Liver (tissue), 9 donors: ENCODE measurements around the gene ATP6V0A4. TPM values are rescaled to one million over a fixed set of nuclear protein-coding genes. Genes with fewer than 3 reads are reported as not detected.
"Not testable (repeated sequence)": the region's sequence is repeated elsewhere in the genome, so short reads cannot be mapped to it uniquely, and the experiment has no call there.

Source experiments
- DNase-seq: peaks from one replicate; pipeline ENCODE4 v3.0.0-alpha.2; 2017; ENCODE audit warnings: low spot score
- H3K27ac ChIP-seq, 2 donors: one replicate each; pipeline ENCODE4 v1.7.0; 2013; ENCODE audit warnings: inconsistent platforms in 2 of 2, low read length in 2 of 2, control low read depth in 1 of 2, low read depth in 1 of 2, mild to moderate bottlenecking in 1 of 2
- H3K27me3 ChIP-seq, 4 donors: one replicate each; pipeline versions ENCODE4 v1.6.1 to v1.7.0; 2013; ENCODE audit warnings: low read length in 3 of 4, inconsistent platforms in 1 of 4, mild to moderate bottlenecking in 1 of 4, moderate library complexity in 1 of 4; ENCODE audit not compliant: control insufficient read depth in 4 of 4, insufficient read depth in 4 of 4
- H3K36me3 ChIP-seq, 4 donors: one replicate each; pipeline versions ENCODE4 v1.6.1 to v1.7.0; 2013; ENCODE audit warnings: low read length in 3 of 4, mild to moderate bottlenecking in 3 of 4, low read depth in 1 of 4, moderate library complexity in 1 of 4; ENCODE audit not compliant: control insufficient read depth in 4 of 4, insufficient read depth in 3 of 4
- H3K4me1 ChIP-seq, 4 donors: one replicate each; pipeline versions ENCODE4 v1.6.1 to v1.7.0; 2013; ENCODE audit warnings: low read length in 3 of 4, mild to moderate bottlenecking in 3 of 4, moderate library complexity in 1 of 4; ENCODE audit not compliant: control insufficient read depth in 4 of 4, insufficient read depth in 4 of 4
- H3K4me3 ChIP-seq, 3 donors: one replicate each; pipeline versions ENCODE4 v1.6.1 to v1.7.0; 2013; ENCODE audit warnings: low read length in 3 of 3, control low read depth in 1 of 3, low read depth in 1 of 3, mild to moderate bottlenecking in 1 of 3
- H3K9ac ChIP-seq, 2 donors: one replicate each; pipeline ENCODE4 v1.7.0; 2013; ENCODE audit warnings: low read length in 2 of 2, mild to moderate bottlenecking in 2 of 2, moderate library complexity in 2 of 2, control low read depth in 1 of 2, low read depth in 1 of 2
- H3K9me3 ChIP-seq, 4 donors: one replicate each; pipeline versions ENCODE4 v1.6.1 to v1.7.0; 2013; ENCODE audit warnings: low read length in 3 of 4; ENCODE audit not compliant: control insufficient read depth in 4 of 4
- ATF3 ChIP-seq: IDR thresholded peaks from 2 replicates; pipeline ENCODE4 v1.6.1; 2016; ENCODE audit warnings: antibody characterized with exemption
- EGR1 ChIP-seq, 2 donors: IDR thresholded peaks; 2 replicates each; pipeline ENCODE4 v1.6.1; 2016 to 2018; ENCODE audit warnings: antibody characterized with exemption in 2 of 2, low read depth in 2 of 2
- FOXA1 ChIP-seq: IDR thresholded peaks from 2 replicates; pipeline ENCODE4 v1.6.1; 2016; ENCODE audit warnings: antibody characterized with exemption
- FOXA2 ChIP-seq: IDR thresholded peaks from 2 replicates; pipeline ENCODE4 v1.6.1; 2016; ENCODE audit warnings: antibody characterized with exemption
- GABPA ChIP-seq, 2 donors: IDR thresholded peaks in 1 of 2; conservative IDR thresholded peaks in 1 of 2; 2 replicates each; pipeline ENCODE4 v1.6.1; 2016; ENCODE audit warnings: antibody characterized with exemption in 2 of 2, mild to moderate bottlenecking in 1 of 2, moderate library complexity in 1 of 2
- HNF4A ChIP-seq, 2 donors: conservative IDR thresholded peaks; 2 replicates each; pipeline ENCODE4 v1.6.1; 2016; ENCODE audit warnings: antibody characterized with exemption in 2 of 2, mild to moderate bottlenecking in 2 of 2
- HNF4G ChIP-seq: IDR thresholded peaks from 2 replicates; pipeline ENCODE4 v1.6.1; 2016; ENCODE audit warnings: antibody characterized with exemption
- JUND ChIP-seq, 2 donors: IDR thresholded peaks; 2 replicates each; pipeline ENCODE4 v1.6.1; 2016; ENCODE audit warnings: antibody characterized with exemption in 2 of 2
- MAX ChIP-seq: IDR thresholded peaks from 2 replicates; pipeline ENCODE4 v1.6.1; 2016; ENCODE audit warnings: antibody characterized with exemption
- NR2F2 ChIP-seq: IDR thresholded peaks from 2 replicates; pipeline ENCODE4 v1.6.1; 2016; ENCODE audit warnings: antibody characterized with exemption
- RAD21 ChIP-seq, 2 donors: IDR thresholded peaks; 2 replicates each; pipeline ENCODE4 v1.6.1; 2016; ENCODE audit warnings: antibody characterized with exemption in 2 of 2, mild to moderate bottlenecking in 2 of 2
- SP1 ChIP-seq: IDR thresholded peaks from 2 replicates; pipeline ENCODE4 v1.6.1; 2018; ENCODE audit warnings: antibody characterized with exemption, mild to moderate bottlenecking
- TAF1 ChIP-seq: conservative IDR thresholded peaks from 2 replicates; pipeline ENCODE4 v1.6.1; 2016; ENCODE audit warnings: antibody characterized with exemption, mild to moderate bottlenecking
- YY1 ChIP-seq: IDR thresholded peaks from 2 replicates; pipeline ENCODE4 v1.6.1; 2016; ENCODE audit warnings: antibody characterized with exemption, mild to moderate bottlenecking
- ZBTB33 ChIP-seq: IDR thresholded peaks from 2 replicates; pipeline ENCODE4 v1.6.1; 2016; ENCODE audit warnings: antibody characterized with exemption
- WGBS: extraction: QIAGEN DNeasy Blood & Tissue Kit; methylation state at CpG from one replicate; pipeline ENCODE4 v1.1.7; 2013; 5-methylcytosine and 5-hydroxymethylcytosine counted together
- polyA plus RNA-seq, 2 donors: library from polyadenylated mRNA; stranded (reverse) in 1 of 2; unstranded in 1 of 2; fragments of 200-250 nt in 1 of 2; fragments of >200 nt in 1 of 2; fragmentation: Nextera tagmentation in 1 of 2; extraction: Ambion mirVana in 1 of 2; gene quantifications; one replicate each; pipeline versions ENCODE4 v1.2.1 to v1.2.3, GENCODE V29; 2013 to 2015
- total RNA-seq, 2 donors: library from RNA; depleted of rRNA; stranded (reverse); fragments of >200 nt; gene quantifications; one replicate each; pipeline ENCODE4 v1.2.3, GENCODE V29; 2014
- TF ChIP-seq, protein P1 (sequence below): fragments of 150-350 bp; IDR thresholded peaks from 2 replicates; pipeline ENCODE4 v1.5.1; 2017; ENCODE audit warnings: improper control_type of control experiment, low read depth, low read length; ENCODE audit not compliant: missing input control
- TF ChIP-seq, protein P2 (sequence below): IDR thresholded peaks from 2 replicates; pipeline ENCODE4 v1.6.1; 2016; ENCODE audit warnings: antibody characterized with exemption, mild to moderate bottlenecking
- donor health status: healthy.
- donor health status: healthy.
- donor health status: healthy.
- donor health status: healthy.
- donor health status: healthy.

The ATP6V0A4 gene
- total and polyA plus RNA-seq, 4 donors = not detected

- peaks cover 0 to 4% (median 0%) of the 10 kb centered on the region in 4 donors for H3K27me3 ChIP-seq
- H3K9ac ChIP-seq = no peak overlapping the region
- no peaks in the 10 kb centered on the region for H3K9me3 ChIP-seq
- DNase-seq = no peak
- no peak overlapping the region for H3K27ac ChIP-seq
- no peaks in the 10 kb centered on the region for H3K36me3 ChIP-seq
- no peak for TF ChIP-seq HNF4G
- no peak for TF ChIP-seq ZBTB33
- no peak for TF ChIP-seq GABPA (IDR thresholded peaks at IDR 0.05 in 1 of 2, conservative IDR thresholded peaks at IDR 0.05 in 1 of 2)
- no peak for TF ChIP-seq EGR1 (IDR thresholded peaks at IDR 0.05; ENCODE audit: low read depth in 2 of 2)
- TF ChIP-seq TAF1 = no peak
- TF ChIP-seq YY1 = no peak
- TF ChIP-seq ATF3 = no peak
- TF ChIP-seq HNF4A (conservative IDR thresholded peaks at IDR 0.05) = no peak
- no peak for TF ChIP-seq NR2F2
- no peak for TF ChIP-seq JUND (IDR thresholded peaks at IDR 0.05)
- no peak for TF ChIP-seq RAD21 (IDR thresholded peaks at IDR 0.05)
- TF ChIP-seq, protein P1, sequence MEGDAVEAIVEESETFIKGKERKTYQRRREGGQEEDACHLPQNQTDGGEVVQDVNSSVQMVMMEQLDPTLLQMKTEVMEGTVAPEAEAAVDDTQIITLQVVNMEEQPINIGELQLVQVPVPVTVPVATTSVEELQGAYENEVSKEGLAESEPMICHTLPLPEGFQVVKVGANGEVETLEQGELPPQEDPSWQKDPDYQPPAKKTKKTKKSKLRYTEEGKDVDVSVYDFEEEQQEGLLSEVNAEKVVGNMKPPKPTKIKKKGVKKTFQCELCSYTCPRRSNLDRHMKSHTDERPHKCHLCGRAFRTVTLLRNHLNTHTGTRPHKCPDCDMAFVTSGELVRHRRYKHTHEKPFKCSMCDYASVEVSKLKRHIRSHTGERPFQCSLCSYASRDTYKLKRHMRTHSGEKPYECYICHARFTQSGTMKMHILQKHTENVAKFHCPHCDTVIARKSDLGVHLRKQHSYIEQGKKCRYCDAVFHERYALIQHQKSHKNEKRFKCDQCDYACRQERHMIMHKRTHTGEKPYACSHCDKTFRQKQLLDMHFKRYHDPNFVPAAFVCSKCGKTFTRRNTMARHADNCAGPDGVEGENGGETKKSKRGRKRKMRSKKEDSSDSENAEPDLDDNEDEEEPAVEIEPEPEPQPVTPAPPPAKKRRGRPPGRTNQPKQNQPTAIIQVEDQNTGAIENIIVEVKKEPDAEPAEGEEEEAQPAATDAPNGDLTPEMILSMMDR = no peak
- TF ChIP-seq FOXA2 = no peak
- H3K4me1 ChIP-seq = no peaks in the 10 kb centered on the region
- no peak overlapping the region for H3K4me3 ChIP-seq
- 74% methylated on average over 7 of the region's 7 CpGs for WGBS
Observed at GRCh38 chr7:138799336-138800000, 1.5 kb upstream of the ATP6V0A4 start.

GRCh38 chr7:138798836-138799235 is 840 bp upstream of the ATP6V0A4 start:
- no peaks in the 10 kb centered on the region for H3K36me3 ChIP-seq
- DNase-seq = no peak
- no peak overlapping the region for H3K4me3 ChIP-seq
- TF ChIP-seq JUND (IDR thresholded peaks at IDR 0.05) (no peak), YY1 (no peak), HNF4G (no peak), HNF4A (conservative IDR thresholded peaks at IDR 0.05) (no peak), FOXA1 (no peak), FOXA2 (no peak), RAD21 (IDR thresholded peaks at IDR 0.05) (no peak), SP1 (no peak), MAX (no peak), EGR1 (IDR thresholded peaks at IDR 0.05; ENCODE audit: low read depth in 2 of 2) (no peak), NR2F2 (no peak), ATF3 (no peak)
- TF ChIP-seq, protein P2, sequence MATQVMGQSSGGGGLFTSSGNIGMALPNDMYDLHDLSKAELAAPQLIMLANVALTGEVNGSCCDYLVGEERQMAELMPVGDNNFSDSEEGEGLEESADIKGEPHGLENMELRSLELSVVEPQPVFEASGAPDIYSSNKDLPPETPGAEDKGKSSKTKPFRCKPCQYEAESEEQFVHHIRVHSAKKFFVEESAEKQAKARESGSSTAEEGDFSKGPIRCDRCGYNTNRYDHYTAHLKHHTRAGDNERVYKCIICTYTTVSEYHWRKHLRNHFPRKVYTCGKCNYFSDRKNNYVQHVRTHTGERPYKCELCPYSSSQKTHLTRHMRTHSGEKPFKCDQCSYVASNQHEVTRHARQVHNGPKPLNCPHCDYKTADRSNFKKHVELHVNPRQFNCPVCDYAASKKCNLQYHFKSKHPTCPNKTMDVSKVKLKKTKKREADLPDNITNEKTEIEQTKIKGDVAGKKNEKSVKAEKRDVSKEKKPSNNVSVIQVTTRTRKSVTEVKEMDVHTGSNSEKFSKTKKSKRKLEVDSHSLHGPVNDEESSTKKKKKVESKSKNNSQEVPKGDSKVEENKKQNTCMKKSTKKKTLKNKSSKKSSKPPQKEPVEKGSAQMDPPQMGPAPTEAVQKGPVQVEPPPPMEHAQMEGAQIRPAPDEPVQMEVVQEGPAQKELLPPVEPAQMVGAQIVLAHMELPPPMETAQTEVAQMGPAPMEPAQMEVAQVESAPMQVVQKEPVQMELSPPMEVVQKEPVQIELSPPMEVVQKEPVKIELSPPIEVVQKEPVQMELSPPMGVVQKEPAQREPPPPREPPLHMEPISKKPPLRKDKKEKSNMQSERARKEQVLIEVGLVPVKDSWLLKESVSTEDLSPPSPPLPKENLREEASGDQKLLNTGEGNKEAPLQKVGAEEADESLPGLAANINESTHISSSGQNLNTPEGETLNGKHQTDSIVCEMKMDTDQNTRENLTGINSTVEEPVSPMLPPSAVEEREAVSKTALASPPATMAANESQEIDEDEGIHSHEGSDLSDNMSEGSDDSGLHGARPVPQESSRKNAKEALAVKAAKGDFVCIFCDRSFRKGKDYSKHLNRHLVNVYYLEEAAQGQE = no peak
- TF ChIP-seq, protein P1 = no peak
- no peak overlapping the region for H3K9ac ChIP-seq
- WGBS = 80% methylated on average over 5 of the region's 5 CpGs
- no peaks in the 10 kb centered on the region for H3K9me3 ChIP-seq
- no peak overlapping the region for H3K27ac ChIP-seq
- H3K4me1 ChIP-seq = no peaks in the 10 kb centered on the region
- H3K27me3 ChIP-seq = peaks cover 0 to 6% (median 0%) of the 10 kb centered on the region in 4 donors

DNA sequence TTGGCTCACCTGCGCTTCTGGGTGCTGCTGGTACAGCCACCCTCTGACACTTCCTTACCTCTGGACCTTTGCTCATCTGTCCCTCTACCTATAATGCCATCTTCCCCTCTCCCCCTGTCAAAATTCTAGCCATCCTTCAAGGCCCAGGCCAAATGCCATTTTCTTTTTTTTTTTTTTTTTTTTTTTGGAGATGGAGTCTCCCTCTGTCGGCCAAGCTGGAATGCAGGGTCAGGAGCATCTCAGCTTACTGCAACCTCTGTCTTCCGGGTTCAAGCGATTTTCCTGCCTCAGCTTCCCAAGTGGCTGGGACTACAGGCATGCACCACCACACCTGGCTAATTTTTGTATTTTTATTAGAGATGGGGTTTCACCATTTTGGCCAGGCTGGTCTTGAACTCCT is 950 bp downstream of the ATP6V0A4 start:
- H3K4me1 ChIP-seq, H3K36me3 ChIP-seq, H3K4me3 ChIP-seq, H3K9me3 ChIP-seq, H3K9ac ChIP-seq, H3K27me3 ChIP-seq, DNase-seq, H3K27ac ChIP-seq: not testable (repeated sequence)
- 80% methylated on average over 4 of the region's 4 CpGs for WGBS
